Femur (tissue), 1 donor: Measurements from ENCODE around the gene ERGIC3.
"Not testable (repeated sequence)": the region's sequence is repeated elsewhere in the genome, so short reads cannot be mapped to it uniquely, and the experiment has no call there.

Experiments
- DNase-seq: peaks from one replicate; pipeline ENCODE4 v3.0.0-alpha.2; 2017

Gene ERGIC3

DNA sequence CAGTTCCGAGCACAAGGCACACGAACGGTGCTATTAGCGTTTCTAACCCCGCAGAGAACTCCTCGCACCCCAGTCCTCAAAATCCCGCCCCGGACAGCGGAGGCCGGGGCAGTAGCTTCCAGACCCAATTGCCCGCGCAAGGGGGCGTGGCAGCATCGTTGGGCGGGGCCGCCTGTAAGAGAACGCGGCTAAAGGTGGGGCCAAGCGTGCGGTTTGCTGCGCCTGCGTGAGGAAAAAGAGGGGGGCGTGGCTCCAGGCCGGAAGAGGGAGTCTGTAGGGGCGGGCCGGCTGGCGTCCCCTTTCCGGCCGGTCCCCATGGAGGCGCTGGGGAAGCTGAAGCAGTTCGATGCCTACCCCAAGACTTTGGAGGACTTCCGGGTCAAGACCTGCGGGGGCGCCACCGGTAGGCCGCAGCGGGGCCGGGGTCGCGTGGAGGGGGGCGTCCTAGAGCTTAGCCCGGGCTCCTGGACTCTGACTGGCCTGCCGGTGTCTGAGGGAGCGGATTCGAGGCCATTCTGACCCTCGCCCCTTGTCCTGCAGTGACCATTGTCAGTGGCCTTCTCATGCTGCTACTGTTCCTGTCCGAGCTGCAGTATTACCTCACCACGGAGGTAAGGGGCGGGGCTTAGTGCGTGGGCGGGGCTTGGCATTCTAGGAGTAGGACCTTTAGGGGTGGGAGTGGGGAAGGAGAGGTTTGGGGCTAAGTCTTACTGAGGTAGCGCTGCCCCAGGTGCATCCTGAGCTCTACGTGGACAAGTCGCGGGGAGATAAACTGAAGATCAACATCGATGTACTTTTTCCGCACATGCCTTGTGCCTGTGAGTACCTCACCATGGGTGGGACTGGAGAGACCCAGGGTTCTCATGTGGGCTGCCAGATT, at the start of gene ERGIC3:
TSS of gene ERGIC3 (plus strand) at position 296 of the 880 bp plus-strand sequence. CDS start at position 316, 20 bp downstream.
- DNase-seq: peak; percentile 98

DNA sequence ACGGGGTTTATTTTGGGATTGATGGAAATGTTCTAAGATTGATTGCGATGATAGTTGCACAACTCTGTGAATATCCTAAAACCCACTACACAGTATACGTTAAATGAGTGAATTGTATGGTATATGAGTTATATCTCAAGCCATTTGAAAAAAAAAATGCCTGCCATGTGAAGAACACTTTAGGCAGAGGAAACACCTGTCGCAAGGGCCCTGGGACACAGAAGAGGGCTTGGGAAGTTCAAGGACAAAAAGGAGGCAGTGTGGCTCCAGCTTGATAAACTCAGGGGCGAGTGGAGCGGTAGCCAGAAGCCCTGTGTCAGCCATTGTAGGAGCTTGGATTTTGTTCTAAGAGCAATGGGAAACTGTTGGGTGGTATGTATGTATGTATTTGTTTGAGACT, 49.5 kb upstream of the ERGIC3 start:
- DNase-seq: no peak

DNA sequence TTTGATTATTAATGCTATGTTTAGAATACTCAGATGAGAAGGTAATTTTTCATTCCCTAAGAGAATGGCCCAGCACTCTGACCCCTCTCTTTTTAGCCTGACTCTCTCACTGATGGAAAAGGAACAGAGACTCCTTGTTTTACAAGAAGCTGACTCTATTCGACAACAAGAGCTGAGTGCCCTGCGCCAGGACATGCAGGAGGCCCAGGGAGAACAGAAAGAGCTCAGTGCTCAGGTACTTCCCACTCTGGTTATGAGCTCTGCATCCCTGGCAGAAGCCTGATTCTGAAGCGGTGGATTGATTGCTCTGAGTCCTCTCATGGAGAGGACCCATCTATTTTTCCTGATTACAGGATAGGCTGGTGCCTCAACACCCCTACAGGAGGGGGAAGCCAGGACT, 45.4 kb upstream of the ERGIC3 start:
- no peak for DNase-seq

DNA sequence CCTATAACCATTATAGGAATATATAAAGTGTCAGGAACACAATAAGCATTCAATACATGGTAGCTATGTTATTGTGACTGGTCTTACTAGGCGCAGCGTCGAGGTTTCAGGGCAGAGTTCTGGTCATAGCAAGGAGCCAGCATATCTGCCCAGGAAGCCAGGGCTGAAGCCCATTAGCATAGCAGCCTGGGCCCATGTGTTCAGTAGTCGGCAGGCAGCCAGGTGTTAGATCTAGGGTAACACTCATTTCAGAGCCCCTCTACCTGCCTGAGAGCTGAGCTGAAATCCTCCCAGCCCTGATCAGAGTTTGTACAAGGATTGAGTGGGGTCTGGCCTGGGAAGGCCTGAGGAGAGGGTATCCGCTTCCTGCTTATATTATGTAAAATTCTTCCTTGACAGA, 44.6 kb upstream of the ERGIC3 start:
- DNase-seq: no peak

DNA sequence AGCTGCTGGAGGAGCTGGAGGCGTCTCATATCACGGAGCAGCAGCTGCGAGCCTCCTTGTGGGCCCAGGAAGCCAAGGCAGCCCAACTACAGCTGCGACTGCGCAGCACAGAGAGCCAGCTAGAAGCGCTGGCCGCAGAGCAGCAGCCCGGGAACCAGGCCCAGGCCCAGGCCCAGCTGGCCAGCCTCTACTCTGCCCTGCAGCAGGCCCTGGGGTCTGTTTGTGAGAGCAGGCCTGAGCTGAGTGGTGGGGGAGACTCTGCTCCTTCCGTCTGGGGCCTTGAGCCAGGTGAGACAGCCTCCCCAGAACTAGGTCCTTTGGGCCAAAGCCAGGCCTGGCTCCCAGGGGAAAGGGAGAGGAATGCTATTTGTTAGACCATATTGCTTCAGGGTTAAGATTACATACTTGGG, 44.1 kb upstream of the ERGIC3 start:
- peak; percentile 90 for DNase-seq

DNA sequence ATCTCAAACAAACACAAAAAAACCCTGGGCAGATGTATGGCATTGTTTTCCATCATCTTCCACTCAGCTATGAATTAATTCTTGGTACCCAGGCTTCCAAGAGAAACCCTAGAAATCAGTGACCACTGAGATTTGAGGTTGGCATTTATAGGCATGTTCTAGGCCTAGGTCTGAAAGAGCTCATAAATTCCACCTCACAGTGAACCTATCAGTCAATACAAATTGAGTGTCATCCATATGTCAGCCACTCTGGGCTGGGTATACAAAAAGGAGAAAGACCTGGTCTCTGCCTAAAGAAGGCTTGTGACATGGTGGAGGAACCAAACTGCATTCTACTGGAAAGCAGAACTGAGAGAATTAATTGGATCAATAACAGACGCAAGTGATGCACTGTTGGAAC, 42.6 kb upstream of the ERGIC3 start:
- no peak for DNase-seq

DNA sequence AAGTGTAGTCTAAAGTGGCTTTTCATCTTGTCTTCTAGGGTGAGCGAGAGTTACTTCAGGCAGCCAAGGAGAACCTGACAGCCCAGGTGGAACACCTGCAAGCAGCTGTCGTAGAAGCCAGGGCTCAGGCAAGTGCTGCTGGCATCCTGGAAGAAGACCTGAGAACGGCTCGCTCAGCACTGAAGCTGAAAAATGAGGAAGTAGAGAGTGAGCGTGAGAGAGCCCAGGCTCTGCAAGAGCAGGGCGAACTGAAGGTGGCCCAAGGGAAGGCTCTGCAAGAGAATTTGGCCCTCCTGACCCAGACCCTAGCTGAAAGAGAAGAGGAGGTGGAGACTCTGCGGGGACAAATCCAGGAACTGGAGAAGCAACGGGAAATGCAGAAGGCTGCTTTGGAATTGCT, 39.5 kb upstream of the ERGIC3 start:
- DNase-seq: no peak

DNA sequence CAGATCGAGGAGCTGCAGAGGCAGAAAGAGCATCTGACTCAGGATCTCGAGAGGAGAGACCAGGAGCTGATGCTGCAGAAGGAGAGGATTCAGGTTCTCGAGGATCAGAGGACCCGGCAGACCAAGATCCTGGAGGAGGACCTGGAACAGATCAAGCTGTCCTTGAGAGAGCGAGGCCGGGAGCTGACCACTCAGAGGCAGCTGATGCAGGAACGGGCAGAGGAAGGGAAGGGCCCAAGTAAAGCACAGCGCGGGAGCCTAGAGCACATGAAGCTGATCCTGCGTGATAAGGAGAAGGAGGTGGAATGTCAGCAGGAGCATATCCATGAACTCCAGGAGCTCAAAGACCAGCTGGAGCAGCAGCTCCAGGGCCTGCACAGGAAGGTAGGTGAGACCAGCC, 38.6 kb upstream of the ERGIC3 start:
- no peak for DNase-seq

DNA sequence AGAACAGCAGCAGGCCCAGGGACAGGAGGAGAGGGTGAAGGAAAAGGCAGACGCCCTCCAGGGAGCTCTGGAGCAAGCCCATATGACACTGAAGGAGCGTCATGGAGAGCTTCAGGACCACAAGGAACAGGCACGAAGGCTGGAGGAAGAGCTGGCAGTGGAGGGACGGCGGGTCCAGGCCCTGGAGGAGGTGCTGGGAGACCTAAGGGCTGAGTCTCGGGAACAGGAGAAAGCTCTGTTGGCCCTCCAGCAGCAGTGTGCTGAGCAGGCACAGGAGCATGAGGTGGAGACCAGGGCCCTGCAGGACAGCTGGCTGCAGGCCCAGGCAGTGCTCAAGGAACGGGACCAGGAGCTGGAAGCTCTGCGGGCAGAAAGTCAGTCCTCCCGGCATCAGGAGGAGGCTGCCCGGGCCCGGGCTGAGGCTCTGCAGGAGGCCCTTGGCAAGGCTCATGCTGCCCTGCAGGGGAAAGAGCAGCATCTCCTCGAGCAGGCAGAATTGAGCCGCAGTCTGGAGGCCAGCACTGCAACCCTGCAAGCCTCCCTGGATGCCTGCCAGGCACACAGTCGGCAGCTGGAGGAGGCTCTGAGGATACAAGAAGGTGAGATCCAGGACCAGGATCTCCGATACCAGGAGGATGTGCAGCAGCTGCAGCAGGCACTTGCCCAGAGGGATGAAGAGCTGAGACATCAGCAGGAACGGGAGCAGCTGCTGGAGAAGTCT, 37.9 kb upstream of the ERGIC3 start:
- DNase-seq: peak; percentile 54

DNA sequence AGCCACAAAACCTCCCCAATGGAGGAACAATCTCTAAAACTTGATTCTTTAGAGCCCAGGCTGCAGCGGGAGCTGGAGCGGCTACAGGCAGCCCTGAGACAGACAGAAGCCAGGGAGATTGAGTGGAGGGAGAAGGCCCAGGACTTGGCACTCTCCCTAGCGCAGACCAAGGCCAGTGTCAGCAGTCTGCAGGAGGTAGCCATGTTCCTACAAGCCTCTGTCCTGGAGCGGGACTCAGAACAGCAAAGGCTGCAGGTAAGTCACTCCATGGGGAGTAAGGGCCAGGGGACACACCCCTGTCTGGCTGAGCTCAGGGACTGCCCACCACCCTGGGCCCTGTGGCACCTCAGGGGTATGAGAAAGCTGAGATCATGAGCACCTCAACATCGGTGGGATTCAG, 37.1 kb upstream of the ERGIC3 start:
- no peak for DNase-seq

DNA sequence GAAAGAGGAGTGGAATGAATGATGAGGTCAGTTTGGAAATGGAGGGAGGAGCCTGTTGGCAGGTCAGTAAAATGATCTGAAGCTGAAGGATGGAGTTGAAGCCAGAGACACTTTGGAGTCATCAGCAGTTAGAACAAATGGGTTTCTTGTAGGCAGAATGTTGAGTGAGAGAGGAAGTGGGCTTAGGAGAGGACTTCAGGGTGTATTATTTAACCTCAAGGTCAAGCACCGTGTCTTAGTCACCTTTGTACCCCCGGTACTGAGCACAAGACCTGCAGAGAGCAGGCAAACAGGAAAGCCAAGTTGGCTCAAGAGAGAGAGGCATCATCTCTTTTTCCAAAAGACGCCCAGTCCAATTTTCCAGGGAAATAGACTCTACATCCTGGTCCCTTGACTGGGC, 35.7 kb upstream of the ERGIC3 start:
- no peak for DNase-seq

DNA sequence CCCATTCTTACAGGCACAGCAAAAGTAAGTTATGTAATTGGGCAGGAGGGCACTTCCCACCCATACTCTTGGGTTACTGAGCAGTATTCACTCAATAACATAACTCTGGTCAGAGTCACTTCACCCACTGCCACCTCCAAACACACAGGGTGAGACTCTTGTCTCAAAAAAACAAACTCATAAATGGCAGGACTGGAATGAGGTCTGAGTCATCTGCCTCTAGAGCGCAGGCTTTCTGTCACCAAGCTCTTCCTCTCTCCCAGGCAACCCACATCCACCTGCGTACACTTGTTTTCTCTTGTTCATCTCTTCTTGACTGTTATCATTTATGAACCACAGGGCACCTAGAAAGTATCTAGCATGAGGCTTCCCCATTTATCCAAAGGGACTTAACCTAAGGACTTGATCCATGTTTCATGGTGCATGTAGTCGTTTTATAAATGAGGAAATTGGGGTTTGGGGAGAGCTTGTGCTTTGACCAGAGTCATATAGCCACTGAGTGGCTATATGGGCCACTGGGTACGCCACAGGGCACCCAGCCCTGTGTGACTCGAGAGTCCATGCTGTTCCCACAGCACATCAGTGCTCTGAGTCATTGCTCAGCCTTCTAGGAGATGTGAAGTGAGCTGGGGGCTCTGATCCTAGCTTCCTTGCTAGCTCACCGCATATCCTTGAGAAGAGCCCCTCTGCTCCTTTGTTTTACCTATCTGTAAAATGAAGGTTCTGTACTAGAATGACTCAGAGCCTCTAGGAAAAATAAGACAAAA, 34.8 kb upstream of the ERGIC3 start:
- no peak for DNase-seq

DNA sequence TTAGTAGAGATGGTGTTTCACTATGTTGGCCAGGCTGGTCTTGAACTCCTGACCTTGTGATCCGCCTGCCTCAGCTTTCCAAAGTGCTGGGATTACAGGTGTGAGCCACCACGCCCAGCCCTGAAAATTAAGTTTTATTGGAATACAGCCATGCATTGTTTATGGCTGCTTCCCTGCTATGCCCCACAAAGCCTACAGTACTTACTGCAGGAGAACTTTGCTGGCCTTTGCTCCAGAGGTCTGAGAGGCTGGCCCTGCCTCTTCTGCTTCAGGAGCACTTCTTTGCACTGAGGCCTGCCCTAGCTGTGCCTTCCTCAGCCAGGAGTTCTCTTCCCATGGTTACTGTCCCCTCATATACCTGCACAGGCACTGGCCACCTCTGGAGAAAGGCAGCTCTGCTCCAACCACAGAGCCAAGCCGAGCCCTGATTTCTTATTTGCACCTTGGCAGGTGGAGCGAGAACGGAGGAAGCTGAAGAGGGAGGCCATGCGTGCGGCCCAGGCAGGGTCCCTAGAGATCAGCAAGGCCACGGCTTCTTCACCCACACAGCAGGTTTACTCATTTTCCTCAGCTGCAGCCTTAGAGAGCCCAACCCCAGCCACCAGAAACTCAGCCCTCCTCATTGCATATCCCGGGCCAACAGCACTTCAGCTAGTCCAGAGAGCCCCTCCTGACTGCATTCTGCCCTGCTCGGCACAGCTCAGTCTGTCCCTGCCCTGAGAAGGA, 33.2 kb upstream of the ERGIC3 start:
- DNase-seq: no peak

DNA sequence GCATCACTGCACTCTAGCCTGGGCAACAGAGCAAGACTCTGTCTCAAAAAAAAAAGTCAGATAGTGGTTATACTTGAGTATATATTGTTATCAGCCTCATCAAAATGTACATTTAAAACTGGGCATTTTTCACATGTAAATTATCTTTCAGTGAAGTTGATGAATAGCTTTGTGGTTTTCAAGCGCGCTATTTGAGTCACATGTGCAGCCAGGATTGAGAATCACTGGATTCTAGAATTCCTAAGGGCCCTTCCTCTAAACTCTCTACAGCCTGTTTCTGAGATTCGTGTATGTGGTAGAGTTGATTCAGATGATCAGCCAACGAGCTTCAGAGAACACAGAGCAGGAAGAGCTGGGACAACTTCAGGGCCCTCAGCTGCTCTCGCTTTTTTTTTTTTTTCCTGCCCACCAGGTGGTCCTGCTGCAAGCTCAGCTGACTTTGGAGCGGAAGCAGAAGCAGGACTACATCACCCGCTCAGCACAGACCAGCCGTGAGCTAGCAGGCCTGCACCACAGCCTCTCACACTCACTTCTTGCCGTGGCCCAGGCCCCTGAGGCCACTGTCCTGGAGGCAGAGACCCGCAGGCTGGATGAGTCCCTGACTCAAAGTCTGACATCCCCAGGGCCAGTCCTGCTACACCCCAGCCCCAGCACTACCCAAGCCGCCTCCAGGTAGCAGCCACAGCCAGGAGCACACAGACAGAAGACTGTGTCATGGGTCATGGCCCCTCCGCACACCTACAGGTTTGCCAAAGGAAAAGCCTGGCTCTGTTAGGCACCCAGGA, 30.7 kb upstream of the ERGIC3 start:
- DNase-seq: no peak

DNA sequence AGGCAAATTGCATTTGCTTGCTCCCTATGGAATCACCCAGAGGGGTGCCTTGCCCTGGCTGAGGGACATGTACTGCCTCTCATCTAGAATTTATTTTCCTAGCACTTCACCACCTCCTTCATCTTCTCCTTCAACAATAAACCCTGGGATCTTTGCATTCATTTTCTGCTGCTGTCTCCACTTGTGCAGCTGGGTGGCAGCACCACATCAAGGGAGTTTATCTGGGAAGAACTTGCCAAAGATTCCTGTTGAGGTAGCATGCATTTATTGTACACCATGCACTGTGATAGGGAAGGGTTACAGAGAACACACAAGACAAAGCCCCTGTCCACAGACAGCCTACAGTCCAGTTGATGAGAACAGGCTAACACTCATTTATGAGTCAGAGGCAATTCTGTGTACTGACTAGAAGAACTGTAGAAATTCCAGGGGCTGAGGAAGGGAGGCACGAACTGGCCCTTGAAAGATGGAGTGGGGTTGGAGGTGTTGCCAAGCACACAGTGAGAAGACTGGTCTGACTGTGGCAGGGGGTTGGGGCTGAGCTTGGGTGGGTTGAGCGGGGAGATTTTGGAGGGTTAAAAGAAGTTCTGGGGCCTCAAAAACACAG, 30.0 kb upstream of the ERGIC3 start:
- DNase-seq: no peak

DNA sequence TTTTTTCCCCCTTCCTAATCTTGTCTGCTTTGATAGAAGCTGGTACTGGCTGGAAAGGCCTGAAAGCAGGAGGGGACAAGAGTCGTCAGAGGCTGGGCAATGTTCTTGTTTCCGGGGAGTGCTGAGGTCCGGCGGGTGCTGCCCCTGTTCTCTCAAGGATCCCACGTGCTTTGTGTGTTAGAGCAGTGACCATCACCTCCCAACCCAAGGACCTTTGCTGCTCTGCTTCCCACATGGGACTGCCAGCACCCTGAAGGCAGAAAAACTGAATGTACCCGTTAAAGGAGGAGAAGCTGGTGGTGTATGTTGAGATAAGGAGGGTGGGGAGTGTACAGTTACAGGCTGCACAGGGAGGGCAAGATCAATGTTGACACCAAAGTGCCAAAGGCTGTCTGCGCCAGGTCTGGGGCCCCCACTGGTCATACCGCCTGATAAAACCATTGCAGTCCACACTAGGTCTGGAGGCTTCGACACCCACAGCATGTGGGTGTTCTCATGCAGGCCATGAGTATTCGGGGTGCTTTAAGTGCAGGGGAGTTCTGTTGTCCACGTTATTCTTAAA, 27.4 kb upstream of the ERGIC3 start:
- no peak for DNase-seq

DNA sequence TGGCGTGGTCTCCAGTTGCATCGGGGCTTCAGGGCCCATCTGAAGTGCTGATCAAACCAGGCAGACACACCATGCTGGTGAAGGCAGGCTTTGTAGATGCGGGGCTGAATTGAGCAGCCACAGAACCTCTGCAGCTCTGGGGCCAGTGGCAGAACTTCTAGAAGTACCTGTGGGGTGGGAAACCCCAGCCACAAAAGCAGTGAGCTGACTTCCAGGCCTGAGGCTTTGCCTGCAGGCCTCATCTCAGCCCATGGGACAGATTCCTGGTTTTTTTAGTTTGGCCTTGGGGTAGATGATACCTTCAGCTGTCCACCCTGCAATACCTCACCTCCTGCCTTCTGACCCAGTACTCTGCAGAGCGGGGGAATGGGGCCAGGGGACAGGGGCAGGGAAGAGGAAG, 26.5 kb upstream of the ERGIC3 start:
- DNase-seq: no peak

DNA sequence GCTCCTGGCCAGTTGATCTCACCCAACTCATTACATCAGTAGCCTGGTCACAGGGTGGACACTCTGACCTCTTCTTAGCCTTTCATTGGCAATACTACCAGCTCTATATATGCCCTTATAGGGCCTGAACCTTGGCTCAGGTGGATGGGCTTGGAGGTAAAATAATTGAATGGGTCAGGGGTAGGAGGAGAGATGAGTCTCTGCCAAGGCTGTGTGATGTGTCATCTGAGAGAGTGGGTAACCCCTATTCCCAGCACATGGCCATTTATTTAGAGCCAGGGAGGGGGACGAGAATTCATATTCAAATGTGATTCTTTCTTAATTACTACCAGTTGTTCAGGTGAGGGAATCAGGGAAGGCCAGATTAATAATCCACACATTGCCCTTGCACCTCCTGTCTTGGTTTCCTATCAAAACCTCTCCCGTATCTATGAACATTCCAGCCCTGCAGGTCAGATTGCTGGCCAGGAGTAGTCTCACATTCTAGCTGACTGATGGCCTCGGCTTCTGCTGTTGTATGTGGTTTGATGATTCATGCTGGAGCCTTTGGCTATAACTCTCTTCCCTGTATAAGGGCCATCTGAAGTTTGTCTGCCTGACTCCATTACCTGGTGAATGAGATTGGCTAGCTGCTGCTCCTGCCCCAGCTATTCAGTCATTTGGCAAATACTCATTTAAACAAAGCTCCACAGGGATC, 25.8 kb upstream of the ERGIC3 start:
- DNase-seq: no peak

DNA sequence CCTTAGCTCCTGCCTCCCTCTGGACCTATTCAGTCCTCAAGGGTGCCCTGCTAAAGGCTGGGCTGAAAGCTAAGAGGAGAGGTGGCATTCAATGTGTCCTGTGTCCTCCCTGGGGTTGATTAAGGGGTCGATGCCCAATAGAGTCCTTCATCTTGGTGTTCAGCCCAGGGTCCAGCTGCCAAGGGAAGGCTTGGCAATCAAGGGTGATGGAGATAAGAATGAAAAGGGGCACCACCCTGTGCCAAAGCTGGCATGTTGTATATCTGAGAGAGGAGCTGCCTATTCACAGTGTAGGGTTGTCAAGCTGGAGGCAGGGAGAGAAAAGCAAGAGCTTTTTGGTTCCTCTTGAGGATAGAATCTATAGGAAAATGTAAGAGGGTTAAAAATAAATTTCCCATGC, 24.8 kb upstream of the ERGIC3 start:
- no peak for DNase-seq

DNA sequence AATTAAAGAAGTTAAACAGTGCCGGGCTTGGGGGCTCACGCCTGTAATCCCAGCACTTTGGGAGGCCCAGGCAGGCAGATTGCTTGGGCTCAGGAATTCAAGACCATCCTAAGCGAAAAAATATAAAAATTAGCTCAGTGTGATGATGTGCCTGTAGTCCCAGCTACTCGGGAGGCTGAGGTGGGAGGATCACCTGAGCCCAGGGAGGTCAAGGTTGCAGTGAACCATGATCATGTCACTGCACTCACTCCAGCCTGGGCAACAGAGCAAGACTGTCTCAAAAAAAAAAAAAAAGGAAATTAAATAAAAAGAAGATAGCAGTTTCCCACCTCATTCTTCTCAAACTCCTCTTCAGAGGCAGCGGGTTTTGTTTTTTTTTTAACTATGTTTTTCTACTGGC, 24.1 kb upstream of the ERGIC3 start:
- DNase-seq: not testable (repeated sequence)

DNA sequence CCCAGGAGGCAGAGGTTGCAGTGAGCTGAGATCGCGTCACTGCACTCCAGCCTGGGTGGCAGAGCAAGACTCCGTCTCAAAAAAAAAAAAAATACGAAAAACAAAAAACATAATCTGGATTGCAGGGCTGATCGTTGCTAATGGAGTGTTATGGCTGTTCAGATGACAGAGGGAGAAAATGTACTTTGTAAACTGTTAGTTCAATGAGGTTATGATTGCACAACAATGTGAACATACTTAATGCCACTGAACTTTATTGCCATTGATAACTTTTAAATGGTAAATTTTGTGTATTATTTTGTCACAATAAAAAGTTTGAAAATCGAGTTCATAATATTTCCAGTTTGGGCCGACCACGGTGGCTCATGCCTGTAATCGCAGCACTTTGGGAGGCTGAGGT, 22.9 kb upstream of the ERGIC3 start:
- no peak for DNase-seq
